ENCODE results near the gene ALK.

DNA sequence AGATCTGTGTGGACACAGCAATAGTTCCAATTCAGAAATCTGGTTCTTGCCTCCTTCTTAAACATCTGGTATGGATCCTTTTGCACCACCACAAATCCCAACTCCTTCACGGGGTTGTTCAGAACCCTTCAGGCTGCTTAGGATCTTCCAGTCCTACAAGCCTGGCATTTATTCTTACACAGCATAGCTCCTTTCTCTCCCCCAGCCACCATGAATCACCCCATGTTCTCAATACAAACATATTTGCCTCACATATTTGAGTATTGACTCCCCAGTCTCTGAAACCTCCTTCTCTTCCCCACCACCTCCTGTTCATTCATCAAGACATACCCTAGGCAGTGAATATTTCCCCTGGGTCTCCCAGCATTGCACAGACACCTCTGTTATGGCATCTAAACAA is 155.2 kb downstream of the ALK start:
- TF ChIP-seq POLR2AphosphoS5 (IDR thresholded peaks at IDR 0.05; ENCODE audit: low read depth, low read length) (no peak), GABPA (IDR thresholded peaks at IDR 0.05; ENCODE audit: low read depth) (no peak), EP300 (IDR thresholded peaks at IDR 0.05; ENCODE audit: borderline replicate concordance in 1 of 2, low read depth in 1 of 2, low read length in 1 of 2) (no peak), YY1 (IDR thresholded peaks at IDR 0.05; ENCODE audit: low read depth) (no peak), JUND (IDR thresholded peaks at IDR 0.05) (no peak), EZH2phosphoT487 (IDR thresholded peaks at IDR 0.05; ENCODE audit: borderline replicate concordance, low read depth) (no peak), TEAD4 (IDR thresholded peaks at IDR 0.05; ENCODE audit: borderline replicate concordance, insufficient read depth) (no peak), GATA2 (CRISPR knock-in tag; IDR thresholded peaks at IDR 0.05) (no peak)
- TF ChIP-seq, protein P1, sequence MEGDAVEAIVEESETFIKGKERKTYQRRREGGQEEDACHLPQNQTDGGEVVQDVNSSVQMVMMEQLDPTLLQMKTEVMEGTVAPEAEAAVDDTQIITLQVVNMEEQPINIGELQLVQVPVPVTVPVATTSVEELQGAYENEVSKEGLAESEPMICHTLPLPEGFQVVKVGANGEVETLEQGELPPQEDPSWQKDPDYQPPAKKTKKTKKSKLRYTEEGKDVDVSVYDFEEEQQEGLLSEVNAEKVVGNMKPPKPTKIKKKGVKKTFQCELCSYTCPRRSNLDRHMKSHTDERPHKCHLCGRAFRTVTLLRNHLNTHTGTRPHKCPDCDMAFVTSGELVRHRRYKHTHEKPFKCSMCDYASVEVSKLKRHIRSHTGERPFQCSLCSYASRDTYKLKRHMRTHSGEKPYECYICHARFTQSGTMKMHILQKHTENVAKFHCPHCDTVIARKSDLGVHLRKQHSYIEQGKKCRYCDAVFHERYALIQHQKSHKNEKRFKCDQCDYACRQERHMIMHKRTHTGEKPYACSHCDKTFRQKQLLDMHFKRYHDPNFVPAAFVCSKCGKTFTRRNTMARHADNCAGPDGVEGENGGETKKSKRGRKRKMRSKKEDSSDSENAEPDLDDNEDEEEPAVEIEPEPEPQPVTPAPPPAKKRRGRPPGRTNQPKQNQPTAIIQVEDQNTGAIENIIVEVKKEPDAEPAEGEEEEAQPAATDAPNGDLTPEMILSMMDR (IDR thresholded peaks at IDR 0.05): no peak
- TF ChIP-seq, protein P2, sequence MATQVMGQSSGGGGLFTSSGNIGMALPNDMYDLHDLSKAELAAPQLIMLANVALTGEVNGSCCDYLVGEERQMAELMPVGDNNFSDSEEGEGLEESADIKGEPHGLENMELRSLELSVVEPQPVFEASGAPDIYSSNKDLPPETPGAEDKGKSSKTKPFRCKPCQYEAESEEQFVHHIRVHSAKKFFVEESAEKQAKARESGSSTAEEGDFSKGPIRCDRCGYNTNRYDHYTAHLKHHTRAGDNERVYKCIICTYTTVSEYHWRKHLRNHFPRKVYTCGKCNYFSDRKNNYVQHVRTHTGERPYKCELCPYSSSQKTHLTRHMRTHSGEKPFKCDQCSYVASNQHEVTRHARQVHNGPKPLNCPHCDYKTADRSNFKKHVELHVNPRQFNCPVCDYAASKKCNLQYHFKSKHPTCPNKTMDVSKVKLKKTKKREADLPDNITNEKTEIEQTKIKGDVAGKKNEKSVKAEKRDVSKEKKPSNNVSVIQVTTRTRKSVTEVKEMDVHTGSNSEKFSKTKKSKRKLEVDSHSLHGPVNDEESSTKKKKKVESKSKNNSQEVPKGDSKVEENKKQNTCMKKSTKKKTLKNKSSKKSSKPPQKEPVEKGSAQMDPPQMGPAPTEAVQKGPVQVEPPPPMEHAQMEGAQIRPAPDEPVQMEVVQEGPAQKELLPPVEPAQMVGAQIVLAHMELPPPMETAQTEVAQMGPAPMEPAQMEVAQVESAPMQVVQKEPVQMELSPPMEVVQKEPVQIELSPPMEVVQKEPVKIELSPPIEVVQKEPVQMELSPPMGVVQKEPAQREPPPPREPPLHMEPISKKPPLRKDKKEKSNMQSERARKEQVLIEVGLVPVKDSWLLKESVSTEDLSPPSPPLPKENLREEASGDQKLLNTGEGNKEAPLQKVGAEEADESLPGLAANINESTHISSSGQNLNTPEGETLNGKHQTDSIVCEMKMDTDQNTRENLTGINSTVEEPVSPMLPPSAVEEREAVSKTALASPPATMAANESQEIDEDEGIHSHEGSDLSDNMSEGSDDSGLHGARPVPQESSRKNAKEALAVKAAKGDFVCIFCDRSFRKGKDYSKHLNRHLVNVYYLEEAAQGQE (IDR thresholded peaks at IDR 0.05; ENCODE audit: low read depth, low read length): no peak
- TF ChIP-seq, protein P3, sequence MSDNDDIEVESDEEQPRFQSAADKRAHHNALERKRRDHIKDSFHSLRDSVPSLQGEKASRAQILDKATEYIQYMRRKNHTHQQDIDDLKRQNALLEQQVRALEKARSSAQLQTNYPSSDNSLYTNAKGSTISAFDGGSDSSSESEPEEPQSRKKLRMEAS (IDR thresholded peaks at IDR 0.05; ENCODE audit: low read depth): no peak
- TF ChIP-seq, protein P4, sequence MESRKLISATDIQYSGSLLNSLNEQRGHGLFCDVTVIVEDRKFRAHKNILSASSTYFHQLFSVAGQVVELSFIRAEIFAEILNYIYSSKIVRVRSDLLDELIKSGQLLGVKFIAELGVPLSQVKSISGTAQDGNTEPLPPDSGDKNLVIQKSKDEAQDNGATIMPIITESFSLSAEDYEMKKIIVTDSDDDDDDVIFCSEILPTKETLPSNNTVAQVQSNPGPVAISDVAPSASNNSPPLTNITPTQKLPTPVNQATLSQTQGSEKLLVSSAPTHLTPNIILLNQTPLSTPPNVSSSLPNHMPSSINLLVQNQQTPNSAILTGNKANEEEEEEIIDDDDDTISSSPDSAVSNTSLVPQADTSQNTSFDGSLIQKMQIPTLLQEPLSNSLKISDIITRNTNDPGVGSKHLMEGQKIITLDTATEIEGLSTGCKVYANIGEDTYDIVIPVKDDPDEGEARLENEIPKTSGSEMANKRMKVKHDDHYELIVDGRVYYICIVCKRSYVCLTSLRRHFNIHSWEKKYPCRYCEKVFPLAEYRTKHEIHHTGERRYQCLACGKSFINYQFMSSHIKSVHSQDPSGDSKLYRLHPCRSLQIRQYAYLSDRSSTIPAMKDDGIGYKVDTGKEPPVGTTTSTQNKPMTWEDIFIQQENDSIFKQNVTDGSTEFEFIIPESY (IDR thresholded peaks at IDR 0.05; ENCODE audit: borderline replicate concordance, low read depth): no peak
